Transverse colon (tissue), 4 donors: ENCODE data around the gene CBX2.

Experiments
- POLR2AphosphoS5 ChIP-seq, 3 donors: sonication (generic); formaldehyde crosslinking; IDR thresholded peaks; one replicate each; pipeline ENCODE4 v1.6.1; 2016; ENCODE audit warnings: antibody characterized with exemption in 3 of 3
- TF ChIP-seq, protein P1 (sequence below), 5 experiments: fragments of 200-600 bp in 3 of 5; fragments of 450-650 bp in 2 of 5; sonication (generic) in 3 of 5; IDR thresholded peaks; 1 replicate in 2 of 5; 2 replicates in 3 of 5; pipeline ENCODE4 v1.5.1; 2016 to 2017; ENCODE audit warnings: antibody characterized with exemption in 5 of 5, inconsistent platforms in 3 of 5, mild to moderate bottlenecking in 2 of 5, moderate library complexity in 1 of 5

DNA sequence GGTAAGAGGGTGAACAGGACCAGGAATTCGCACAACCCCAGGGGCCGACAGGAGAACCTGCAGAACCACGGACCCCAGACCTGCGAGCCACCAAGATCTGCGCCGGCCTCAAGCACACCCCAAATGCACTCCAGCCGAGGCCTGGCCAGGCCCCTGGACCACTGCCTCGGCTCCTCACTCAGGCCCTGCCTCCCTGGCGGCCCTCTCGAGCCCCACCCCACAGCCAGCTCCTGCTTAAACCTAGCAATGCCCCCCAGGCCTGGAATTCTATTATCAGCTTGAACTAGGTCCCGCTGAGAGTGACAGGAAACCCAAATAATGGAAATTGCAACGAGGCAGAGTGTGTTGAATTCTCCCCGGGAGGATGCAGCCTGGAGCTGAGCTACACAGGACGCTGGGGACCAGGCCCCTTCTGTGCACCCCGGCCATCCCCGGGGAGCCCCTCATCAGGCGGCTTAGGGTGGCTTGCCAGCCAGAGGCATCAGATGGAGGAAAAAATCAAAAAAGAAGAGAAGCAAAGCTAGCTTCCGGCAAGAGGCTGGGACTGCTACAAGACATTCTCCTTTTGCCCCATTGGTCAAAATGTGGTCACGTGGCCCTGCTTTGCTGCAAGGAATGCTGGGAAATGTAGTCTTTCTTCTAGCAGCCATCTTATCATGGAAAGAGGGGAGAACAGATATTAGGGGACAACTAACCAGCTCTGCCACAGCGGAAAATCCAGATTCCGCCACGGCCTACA, 49.6 kb upstream of the CBX2 start:
- TF ChIP-seq, protein P1, sequence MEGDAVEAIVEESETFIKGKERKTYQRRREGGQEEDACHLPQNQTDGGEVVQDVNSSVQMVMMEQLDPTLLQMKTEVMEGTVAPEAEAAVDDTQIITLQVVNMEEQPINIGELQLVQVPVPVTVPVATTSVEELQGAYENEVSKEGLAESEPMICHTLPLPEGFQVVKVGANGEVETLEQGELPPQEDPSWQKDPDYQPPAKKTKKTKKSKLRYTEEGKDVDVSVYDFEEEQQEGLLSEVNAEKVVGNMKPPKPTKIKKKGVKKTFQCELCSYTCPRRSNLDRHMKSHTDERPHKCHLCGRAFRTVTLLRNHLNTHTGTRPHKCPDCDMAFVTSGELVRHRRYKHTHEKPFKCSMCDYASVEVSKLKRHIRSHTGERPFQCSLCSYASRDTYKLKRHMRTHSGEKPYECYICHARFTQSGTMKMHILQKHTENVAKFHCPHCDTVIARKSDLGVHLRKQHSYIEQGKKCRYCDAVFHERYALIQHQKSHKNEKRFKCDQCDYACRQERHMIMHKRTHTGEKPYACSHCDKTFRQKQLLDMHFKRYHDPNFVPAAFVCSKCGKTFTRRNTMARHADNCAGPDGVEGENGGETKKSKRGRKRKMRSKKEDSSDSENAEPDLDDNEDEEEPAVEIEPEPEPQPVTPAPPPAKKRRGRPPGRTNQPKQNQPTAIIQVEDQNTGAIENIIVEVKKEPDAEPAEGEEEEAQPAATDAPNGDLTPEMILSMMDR (IDR thresholded peaks at IDR 0.05): no peak
- TF ChIP-seq POLR2AphosphoS5 (IDR thresholded peaks at IDR 0.05): no peak
